HG02938 (cell line): ENCODE results near the gene DNM3.

Experiments used
- ATAC-seq: cut with Tn5 transposase; IDR thresholded peaks from one replicate; pipeline ENCODE4 v1.9.1; 2021; ENCODE audit warnings: mild to moderate bottlenecking, moderate library complexity; ENCODE audit not compliant: unreplicated experiment

DNM3 gene

GRCh38 chr1:172163498-172164215 is 322.4 kb downstream of the DNM3 start:
- ATAC-seq = no peak

- ATAC-seq = no peak
Observed at GRCh38 chr1:172165403-172165802, 324.1 kb downstream of the DNM3 start.

- ATAC-seq = no peak
Observed at GRCh38 chr1:172167796-172168596, 326.7 kb downstream of the DNM3 start.

- no peak for ATAC-seq
Observed at GRCh38 chr1:172168597-172168872, 327.2 kb downstream of the DNM3 start.

- no peak for ATAC-seq
Observed at GRCh38 chr1:172169836-172170235, 328.5 kb downstream of the DNM3 start.

- no peak for ATAC-seq
Observed at GRCh38 chr1:172172352-172172831, 331.1 kb downstream of the DNM3 start.

- no peak for ATAC-seq
Observed at GRCh38 chr1:172176206-172176605, 334.9 kb downstream of the DNM3 start.

- ATAC-seq = no peak
Observed at GRCh38 chr1:172177849-172178248, 336.6 kb downstream of the DNM3 start.

GRCh38 chr1:172178886-172179285 is 337.6 kb downstream of the DNM3 start:
- no peak for ATAC-seq

GRCh38 chr1:172179918-172180317 is 338.6 kb downstream of the DNM3 start:
- no peak for ATAC-seq

- peak; percentile 69 for ATAC-seq
Observed at GRCh38 chr1:172180501-172181285, 339.4 kb downstream of the DNM3 start.

GRCh38 chr1:172184506-172185191 is 343.4 kb downstream of the DNM3 start:
- no peak for ATAC-seq

- peak; percentile 48 for ATAC-seq
Observed at GRCh38 chr1:172185211-172185610, 343.9 kb downstream of the DNM3 start.

GRCh38 chr1:172185996-172186395 is 344.7 kb downstream of the DNM3 start:
- no peak for ATAC-seq

- ATAC-seq = no peak
Observed at GRCh38 chr1:172201572-172201971, 360.3 kb downstream of the DNM3 start.

- no peak for ATAC-seq
Observed at GRCh38 chr1:172203135-172203823, 362.0 kb downstream of the DNM3 start.

GRCh38 chr1:172203902-172204301 is 362.6 kb downstream of the DNM3 start:
- ATAC-seq = no peak

GRCh38 chr1:172206256-172206655 is 365.0 kb downstream of the DNM3 start:
- no peak for ATAC-seq

- no peak for ATAC-seq
Observed at GRCh38 chr1:172208635-172209034, 367.3 kb downstream of the DNM3 start.

GRCh38 chr1:172211221-172211620 is 369.9 kb downstream of the DNM3 start:
- no peak for ATAC-seq
